ENCODE results near the gene AASDH.

The AASDH gene

GRCh38 chr4:56288663-56289062 is 98.6 kb downstream of the AASDH start:
- no peak for DNase-seq (ENCODE audit: low read depth)
- TF ChIP-seq CTCF (conservative IDR thresholded peaks at IDR 0.05; ENCODE audit: low read length) = no peak
- H3K4me3 ChIP-seq (ENCODE audit: low read length) = no peak overlapping the region
